Non-pigmented ciliary epithelial cell (primary cell): ENCODE data around the gene TAC4.

ENCODE experiments used
- DNase-seq: peaks from one replicate; pipeline ENCODE4 v3.0.0-alpha.2; 2010; ENCODE audit warnings: low read depth

Gene TAC4

DNA sequence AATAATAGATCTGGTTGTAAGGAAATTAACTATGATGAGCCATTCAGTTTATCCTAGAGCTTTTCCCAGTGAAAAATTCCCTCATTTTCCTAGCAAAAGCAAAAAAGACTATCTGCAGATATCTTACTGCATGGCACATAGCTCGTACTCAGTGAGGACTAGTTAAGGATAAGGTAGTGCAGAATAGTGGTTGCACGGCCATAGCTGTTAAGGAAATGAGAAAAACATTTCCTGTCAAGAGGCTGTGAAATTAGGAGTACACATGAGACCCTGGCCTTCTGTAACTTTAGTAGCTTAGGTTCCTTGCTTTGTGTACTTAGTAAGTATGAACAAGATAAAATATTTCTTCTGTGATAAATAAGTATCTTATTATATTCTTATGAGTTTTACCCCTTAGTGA, 49.1 kb downstream of the TAC4 start:
- DNase-seq: no peak

DNA sequence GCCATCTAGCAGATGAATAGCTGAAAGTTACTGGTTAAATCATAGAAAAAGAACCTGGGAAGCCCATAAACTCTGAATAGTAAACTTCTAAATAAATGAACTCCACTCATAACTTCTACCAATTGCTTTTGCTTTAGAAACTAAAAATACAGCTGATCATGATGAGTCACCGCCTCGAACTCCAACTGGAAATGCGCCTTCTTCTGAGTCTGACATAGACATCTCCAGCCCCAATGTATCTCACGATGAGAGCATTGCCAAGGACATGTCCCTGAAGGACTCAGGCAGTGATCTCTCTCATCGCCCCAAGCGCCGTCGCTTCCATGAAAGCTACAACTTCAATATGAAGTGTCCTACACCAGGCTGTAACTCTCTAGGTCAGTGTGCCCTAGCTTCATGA, 49.7 kb downstream of the TAC4 start:
- no peak for DNase-seq

DNA sequence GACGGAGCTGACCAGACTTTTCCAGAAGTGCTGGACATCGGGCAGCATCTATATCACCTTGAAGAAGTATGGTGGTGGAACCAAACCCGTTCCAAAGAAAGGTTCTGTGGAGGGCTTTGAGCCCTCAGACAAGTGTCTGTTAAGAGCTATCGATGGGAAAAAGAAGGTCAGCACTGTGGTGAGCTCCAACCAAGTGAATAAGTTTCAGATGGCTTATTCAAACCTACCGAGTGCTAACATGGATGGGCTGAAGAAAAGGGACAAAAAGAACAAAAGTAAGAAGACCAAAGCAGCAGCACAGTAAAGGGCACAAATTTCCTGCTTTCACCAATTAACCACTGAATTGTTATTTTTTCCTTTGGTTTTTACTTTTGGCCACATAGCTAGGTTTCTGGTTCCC, 52.5 kb downstream of the TAC4 start:
- DNase-seq: no peak

DNA sequence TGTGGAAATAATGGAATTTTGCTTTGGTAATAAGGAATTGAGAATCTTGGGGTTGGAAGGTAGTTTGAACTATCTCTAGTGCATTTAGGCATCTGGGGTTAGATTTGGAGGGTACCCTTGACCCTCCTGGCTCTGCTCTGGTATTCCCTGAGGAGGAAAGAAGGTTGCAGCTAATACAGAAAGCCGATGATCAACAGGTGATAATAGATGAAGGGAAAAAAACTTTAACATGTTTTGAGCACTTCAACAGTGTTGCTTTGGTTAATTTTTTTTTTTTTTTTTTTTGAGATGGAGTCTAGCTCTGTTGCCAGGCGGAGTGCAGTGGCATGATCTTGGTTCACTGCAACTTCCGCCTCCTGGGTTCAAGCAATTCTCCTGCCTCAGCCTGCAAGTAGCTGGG, 54.6 kb downstream of the TAC4 start:
- no peak for DNase-seq

DNA sequence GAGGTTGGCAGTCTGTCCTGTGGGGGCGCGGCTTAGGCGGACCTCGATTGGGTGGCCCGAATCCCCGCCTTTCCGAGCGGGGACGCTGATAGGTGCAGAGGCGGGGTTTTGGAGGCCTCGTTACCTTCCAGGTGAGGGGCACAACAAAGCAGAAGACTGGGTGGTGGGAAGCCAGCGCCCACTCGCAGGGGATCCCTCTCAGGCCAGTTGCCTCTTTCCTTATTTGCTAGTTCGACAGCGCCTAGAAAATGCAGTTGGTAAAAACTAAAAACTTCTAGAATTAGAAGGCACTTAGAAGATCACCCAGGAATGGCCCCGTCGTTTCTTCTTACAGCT, 58.7 kb downstream of the TAC4 start:
- DNase-seq: no peak

DNA sequence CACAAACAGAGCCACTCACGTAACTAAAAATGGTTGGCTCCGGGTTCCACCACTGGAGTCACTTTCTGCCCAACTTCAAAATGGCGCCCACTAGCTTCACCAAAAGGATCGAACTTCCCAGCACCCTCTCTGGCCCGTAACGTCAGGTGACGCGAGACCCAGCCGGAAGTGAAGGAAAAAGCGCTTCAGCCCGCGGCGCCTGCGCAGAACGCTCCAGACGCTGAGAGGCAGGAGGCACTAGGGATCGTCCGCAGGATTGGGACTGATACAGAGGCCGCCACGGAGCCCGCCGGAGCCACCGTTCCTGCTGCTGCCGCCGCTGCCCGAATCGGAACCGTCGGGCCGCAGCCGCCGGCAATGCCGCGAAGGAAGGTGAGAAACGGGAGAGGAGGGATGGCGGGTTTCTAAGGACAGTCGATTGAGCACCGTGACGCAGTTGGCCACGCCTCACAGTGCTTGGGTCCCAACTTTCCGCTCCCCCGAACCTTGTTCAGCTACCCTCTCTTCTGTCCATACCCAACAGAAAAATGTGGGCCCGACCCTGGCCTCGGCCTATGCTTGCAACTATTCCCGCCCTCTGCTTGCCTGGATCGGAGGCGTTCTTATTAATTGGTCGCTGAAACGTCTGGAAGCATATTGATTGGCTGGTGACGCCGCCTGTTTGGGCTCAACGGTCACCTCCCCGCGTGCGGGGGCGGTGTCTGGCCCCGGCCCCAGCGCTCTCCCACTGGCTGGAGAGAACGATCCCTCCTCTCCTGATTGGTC, 59.2 kb downstream of the TAC4 start, which contains the start of gene KAT7:
KAT7 (plus strand) TSS at position 204 of the 765 bp plus-strand sequence; CDS start at position 358, 154 bp downstream.
- DNase-seq: peak; percentile 97
